DMS114 treated with DMSO at 0.1 percent for 48 hours (cell line): Measurements from ENCODE around the gene HMX3.
"Not testable (repeated sequence)": the region's sequence is repeated elsewhere in the genome, so short reads cannot be mapped to it uniquely, and the experiment has no call there.

ENCODE experiments used
- DNase-seq: peaks from one replicate; lab custom pipeline; 2025; ENCODE audit not compliant: unreplicated experiment; lab: John Stamatoyannopoulos, UW

Gene HMX3

GRCh38 chr10:123170961-123171360 lies 35.2 kb downstream of the HMX3 start:
- DNase-seq = no peak

- DNase-seq = not testable (repeated sequence)
Observed at GRCh38 chr10:123171616-123172015, 35.8 kb downstream of the HMX3 start.

GRCh38 chr10:123175389-123176387 lies 39.9 kb downstream of the HMX3 start:
- no peak for DNase-seq

- DNase-seq = not testable (repeated sequence)
Observed at GRCh38 chr10:123178390-123178789, 42.6 kb downstream of the HMX3 start.

- DNase-seq = no peak
Observed at GRCh38 chr10:123180101-123181090, 44.6 kb downstream of the HMX3 start.

GRCh38 chr10:123183724-123184123 lies 48.0 kb downstream of the HMX3 start:
- DNase-seq = no peak

- no peak for DNase-seq
Observed at GRCh38 chr10:123187781-123188180, 52.0 kb downstream of the HMX3 start.
